Ovary (tissue), 3 donors: ENCODE measurements around the gene TMEM270.

Experiments used
- CTCF ChIP-seq, 3 donors: fragments of 450-650 bp in 2 of 3; fragments of 200-600 bp in 1 of 3; IDR thresholded peaks; one replicate each; pipeline versions ENCODE4 v1.5.1 to v1.8.0; 2016 to 2022; ENCODE audit warnings: antibody characterized with exemption in 3 of 3, mild to moderate bottlenecking in 1 of 3
- EP300 ChIP-seq: sonication (generic); formaldehyde crosslinking; IDR thresholded peaks from one replicate; pipeline ENCODE4 v1.6.1; 2017; ENCODE audit warnings: antibody characterized with exemption
- POLR2A ChIP-seq: fragments of 450-650 bp; IDR thresholded peaks from one replicate; pipeline ENCODE4 v1.6.1; 2017; ENCODE audit warnings: antibody characterized with exemption, mild to moderate bottlenecking, moderate library complexity
- donor health status: DM: no; HTN: no; CAD: no.

DNA sequence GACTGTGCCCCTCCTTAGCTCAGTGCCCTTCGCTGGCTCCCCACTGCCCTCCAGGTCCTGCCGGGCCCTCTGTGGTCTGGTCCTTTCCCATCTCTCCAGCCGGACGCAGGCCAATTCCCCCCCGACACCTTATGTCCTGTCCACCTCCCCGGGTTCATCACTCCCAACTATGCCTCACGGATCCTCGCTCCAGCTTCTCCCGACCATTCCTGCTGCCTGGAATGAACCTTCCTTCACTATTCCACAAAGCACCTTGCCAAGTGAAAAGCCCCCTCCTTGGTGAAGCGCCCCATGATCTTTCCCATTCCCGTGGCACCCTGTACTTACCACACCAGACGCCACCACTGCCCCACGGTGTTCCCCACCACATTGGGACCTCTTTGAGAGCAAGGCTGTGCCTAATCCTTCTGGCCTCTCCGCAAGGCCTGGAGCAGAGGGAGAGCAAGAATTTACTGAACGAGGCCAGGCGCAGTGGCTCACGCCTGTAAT lies 47.2 kb downstream of the TMEM270 start:
- TF ChIP-seq CTCF (IDR thresholded peaks at IDR 0.05) (no peak), POLR2A (no peak), EP300 (no peak)
